Transverse colon (tissue), 4 donors: ENCODE measurements around the gene PRKCE. TPM values are rescaled to one million over a fixed set of nuclear protein-coding genes. Genes with fewer than 3 reads are reported as not detected.

Experiments
- DNase-seq: peaks from one replicate; pipeline ENCODE4 v3.0.0-alpha.2; 2019
- H3K27ac ChIP-seq, 4 donors: fragments of 200-600 bp; sonication (generic); 2 replicates each; pipeline ENCODE4 v1.5.1; 2016 to 2018; ENCODE audit warnings: inconsistent platforms in 4 of 4
- H3K27me3 ChIP-seq: fragments of 200-600 bp; sonication (generic); 2 replicates; pipeline ENCODE4 v1.5.1; 2017; ENCODE audit warnings: inconsistent platforms
- H3K36me3 ChIP-seq, 4 donors: fragments of 200-600 bp; sonication (generic); 2 replicates each; pipeline ENCODE4 v1.5.1; 2017 to 2019; ENCODE audit warnings: inconsistent platforms in 4 of 4
- H3K4me1 ChIP-seq, 4 donors: fragments of 200-600 bp; sonication (generic); 2 replicates each; pipeline ENCODE4 v1.5.1; 2017 to 2020; ENCODE audit warnings: inconsistent platforms in 4 of 4
- H3K4me3 ChIP-seq, 4 donors: fragments of 200-600 bp; sonication (generic); 1 replicate in 1 of 4; 2 replicates in 3 of 4; pipeline versions ENCODE4 v1.5.1 to v1.6.1; 2017 to 2019; ENCODE audit warnings: inconsistent platforms in 4 of 4
- H3K9me3 ChIP-seq, 2 donors: fragments of 200-600 bp; sonication (generic); 2 replicates each; pipeline ENCODE4 v1.5.1; 2017 to 2019; ENCODE audit warnings: inconsistent platforms in 2 of 2
- EP300 ChIP-seq: sonication (generic); formaldehyde crosslinking; IDR thresholded peaks from one replicate; pipeline ENCODE4 v1.6.1; 2017; ENCODE audit warnings: antibody characterized with exemption, low read depth
- POLR2A ChIP-seq: fragments of 450-650 bp; IDR thresholded peaks from one replicate; pipeline ENCODE4 v1.6.1; 2016; ENCODE audit warnings: antibody characterized with exemption, mild to moderate bottlenecking, moderate library complexity
- POLR2AphosphoS5 ChIP-seq, 3 donors: sonication (generic); formaldehyde crosslinking; IDR thresholded peaks; one replicate each; pipeline ENCODE4 v1.6.1; 2016; ENCODE audit warnings: antibody characterized with exemption in 3 of 3
- WGBS, 2 donors: methylation state at CpG; one replicate each; pipeline ENCODE4 v1.1.5; 2018; ENCODE audit warnings: low coverage in 1 of 2; 5-methylcytosine and 5-hydroxymethylcytosine counted together
- in situ Hi-C, 4 donors: fragments of 200-750 bp; cut with MboI; loops; one replicate each; pipeline versions ENCODE4 v1.15.0 to v1.15.1; 2017; ENCODE audit warnings: low sequenced_read_pairs in 3 of 4, low pct_ligation_motif_present in 1 of 4, low pct_unique_long_range_greater_than_20kb in 1 of 4
- intact Hi-C: fragments of 100-400 bp; cut with DNase I; formaldehyde crosslinking; loops from one replicate; pipeline ENCODE4 v1.15.1; 2023; ENCODE audit warnings: low total_unique reads
- total RNA-seq, 4 donors: library from RNA; depleted of rRNA; stranded (reverse); fragments of >200 nt; gene quantifications; one replicate each; pipeline ENCODE4 v1.1.0, GENCODE V29; 2016
- TF ChIP-seq, protein P1 (sequence below), 5 experiments: fragments of 200-600 bp in 3 of 5; fragments of 450-650 bp in 2 of 5; sonication (generic) in 3 of 5; IDR thresholded peaks; 1 replicate in 2 of 5; 2 replicates in 3 of 5; pipeline ENCODE4 v1.5.1; 2016 to 2017; ENCODE audit warnings: antibody characterized with exemption in 5 of 5, inconsistent platforms in 3 of 5, mild to moderate bottlenecking in 2 of 5, moderate library complexity in 1 of 5

PRKCE gene
- total RNA-seq, 4 donors from 2014 or later, result 8.6 to 20.6 (median 11.3) TPM

DNA sequence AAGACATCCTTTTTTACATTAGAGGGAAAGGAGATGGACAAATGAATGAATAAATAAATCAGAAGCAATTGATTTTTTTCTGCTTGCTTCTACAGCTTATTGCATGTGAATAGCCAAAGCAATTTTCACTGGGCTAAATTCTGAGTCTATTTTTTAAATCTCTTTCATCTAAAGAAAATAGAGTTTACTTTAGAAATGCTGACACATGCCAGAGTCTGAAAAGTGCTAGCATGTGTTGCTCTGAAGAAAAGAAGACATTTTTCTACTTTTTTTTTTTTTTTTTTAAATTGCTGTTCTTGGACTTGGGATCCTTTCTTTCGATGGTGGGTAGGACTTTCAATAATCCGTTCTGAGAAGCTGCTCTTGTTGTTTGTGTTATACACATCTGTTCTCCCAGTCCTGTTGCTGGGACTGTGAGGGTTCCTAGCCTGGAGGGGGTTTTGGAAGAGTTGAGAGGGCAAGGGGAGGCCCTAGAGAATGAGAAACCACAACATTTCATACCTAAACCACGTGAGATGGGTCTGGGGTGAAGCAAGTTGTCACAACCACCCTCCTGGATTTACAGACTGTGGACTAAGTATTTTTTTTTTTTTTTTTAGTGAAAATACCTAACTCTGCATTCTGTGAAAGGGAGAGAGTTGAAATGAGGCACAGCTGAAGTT lies 193.5 kb downstream of the PRKCE start:
- no peak for TF ChIP-seq EP300
- TF ChIP-seq POLR2AphosphoS5 (IDR thresholded peaks at IDR 0.05), result no peak
- TF ChIP-seq, protein P1, sequence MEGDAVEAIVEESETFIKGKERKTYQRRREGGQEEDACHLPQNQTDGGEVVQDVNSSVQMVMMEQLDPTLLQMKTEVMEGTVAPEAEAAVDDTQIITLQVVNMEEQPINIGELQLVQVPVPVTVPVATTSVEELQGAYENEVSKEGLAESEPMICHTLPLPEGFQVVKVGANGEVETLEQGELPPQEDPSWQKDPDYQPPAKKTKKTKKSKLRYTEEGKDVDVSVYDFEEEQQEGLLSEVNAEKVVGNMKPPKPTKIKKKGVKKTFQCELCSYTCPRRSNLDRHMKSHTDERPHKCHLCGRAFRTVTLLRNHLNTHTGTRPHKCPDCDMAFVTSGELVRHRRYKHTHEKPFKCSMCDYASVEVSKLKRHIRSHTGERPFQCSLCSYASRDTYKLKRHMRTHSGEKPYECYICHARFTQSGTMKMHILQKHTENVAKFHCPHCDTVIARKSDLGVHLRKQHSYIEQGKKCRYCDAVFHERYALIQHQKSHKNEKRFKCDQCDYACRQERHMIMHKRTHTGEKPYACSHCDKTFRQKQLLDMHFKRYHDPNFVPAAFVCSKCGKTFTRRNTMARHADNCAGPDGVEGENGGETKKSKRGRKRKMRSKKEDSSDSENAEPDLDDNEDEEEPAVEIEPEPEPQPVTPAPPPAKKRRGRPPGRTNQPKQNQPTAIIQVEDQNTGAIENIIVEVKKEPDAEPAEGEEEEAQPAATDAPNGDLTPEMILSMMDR (IDR thresholded peaks at IDR 0.05), result no peak
- no peak for TF ChIP-seq POLR2A
- no peak overlapping the region for H3K27ac ChIP-seq
- no peaks in the 10 kb centered on the region for H3K9me3 ChIP-seq
- no peaks in the 10 kb centered on the region for H3K27me3 ChIP-seq
- in situ Hi-C loops (no loop called here), intact Hi-C loops (no loop called here)
- no peak overlapping the region for H3K4me3 ChIP-seq
- H3K4me1 ChIP-seq, result peaks cover 0 to 21% (median 2%) of the 10 kb centered on the region in 4 donors
- no peaks in the 10 kb centered on the region for H3K36me3 ChIP-seq
- no peak for DNase-seq
- 61 to 75% methylated on average over 3 of the region's 3 CpGs for WGBS, 2 donors

DNA sequence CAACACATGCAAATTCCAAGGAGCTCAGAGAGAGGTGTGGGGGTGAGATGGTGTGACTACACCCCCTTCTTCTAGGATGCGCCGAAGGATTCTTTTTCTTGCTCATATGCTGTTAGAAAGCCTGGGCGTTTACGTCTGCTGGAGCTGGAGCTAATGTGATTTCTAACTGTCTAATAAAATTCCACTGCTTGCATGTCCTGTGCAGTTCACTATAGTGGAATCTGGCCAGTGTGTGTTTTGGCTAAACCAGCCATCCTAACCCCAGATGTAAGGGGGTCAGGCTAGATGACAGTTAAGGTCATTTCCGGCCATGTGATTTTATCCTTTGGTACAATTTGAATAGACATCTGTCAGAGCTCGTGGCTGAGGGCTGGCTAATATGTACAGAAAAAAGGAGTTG lies 194.1 kb downstream of the PRKCE start:
- intact Hi-C loops, result no loop called here

DNA sequence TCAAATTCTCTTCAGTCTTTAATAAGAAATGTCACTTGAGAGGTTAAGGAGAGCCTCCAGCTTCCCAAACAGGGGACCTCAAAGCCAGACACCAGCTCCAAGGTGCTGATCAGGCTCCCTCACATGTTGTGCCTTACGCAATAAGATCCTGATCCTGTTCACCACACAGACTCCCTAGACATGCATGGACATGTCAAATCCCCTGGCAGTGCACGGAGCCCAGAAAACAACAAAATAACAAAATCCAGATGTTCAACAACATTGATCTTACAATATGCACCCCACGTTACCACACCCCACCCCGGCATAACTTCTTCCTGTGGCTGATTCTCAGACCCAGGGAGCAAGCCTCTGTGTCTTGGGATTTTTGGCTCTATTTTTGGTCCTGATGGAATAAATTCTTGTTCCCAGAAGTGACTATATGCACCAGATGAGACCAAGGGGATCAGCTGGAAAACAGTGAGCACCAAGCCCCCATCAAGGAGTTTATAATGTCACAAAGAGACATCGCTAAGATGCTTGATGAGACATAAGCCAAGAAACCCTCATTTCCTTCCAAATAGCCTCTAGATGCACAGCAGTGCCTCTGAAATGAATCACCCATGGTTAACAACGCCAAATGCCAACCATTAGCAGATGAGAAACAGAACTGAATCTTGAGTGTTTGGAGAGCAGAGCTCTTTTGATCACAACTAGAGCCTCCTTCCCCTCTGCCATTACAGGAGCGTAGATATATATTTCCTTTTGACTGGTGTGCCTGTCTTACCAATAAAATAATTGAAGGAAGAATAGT lies 198.2 kb downstream of the PRKCE start:
- no peak for TF ChIP-seq EP300
- no peak for TF ChIP-seq POLR2A
- peak in 2 of 3 donors; percentile 24 to 53 for TF ChIP-seq POLR2AphosphoS5 (IDR thresholded peaks at IDR 0.05)
- TF ChIP-seq, protein P1 (IDR thresholded peaks at IDR 0.05), result no peak
- Histone ChIP-seq H3K27me3 (no peaks in the 10 kb centered on the region), H3K27ac (peak overlapping the region in 1 of 4 donors; percentile 3), H3K4me3 (no peak overlapping the region), H3K9me3 (no peaks in the 10 kb centered on the region), H3K36me3 (no peaks in the 10 kb centered on the region), H3K4me1 (peaks cover 0 to 9% (median 0%) of the 10 kb centered on the region in 4 donors)
- DNase-seq, result no peak
- WGBS, 2 donors, result 80 to 83% methylated on average over 2 to 7 of the region's 7 CpGs
- in situ Hi-C loops, result no loop called here
- intact Hi-C loops, result no loop called here

More for the DNA sequence above, 194.1 kb downstream of the PRKCE start:
- H3K9me3 ChIP-seq, result no peaks in the 10 kb centered on the region
- peaks cover 0 to 15% (median 0%) of the 10 kb centered on the region in 4 donors for H3K4me1 ChIP-seq
- WGBS, 2 donors, result 84 to 92% methylated on average over 4 to 6 of the region's 6 CpGs
- no peaks in the 10 kb centered on the region for H3K36me3 ChIP-seq
- no peaks in the 10 kb centered on the region for H3K27me3 ChIP-seq
- H3K27ac ChIP-seq, result no peak overlapping the region
- H3K4me3 ChIP-seq, result no peak overlapping the region
- in situ Hi-C loops, result no loop called here
- no peak for DNase-seq
- TF ChIP-seq POLR2AphosphoS5 (IDR thresholded peaks at IDR 0.05) (no peak), POLR2A (no peak), EP300 (no peak)
- TF ChIP-seq, protein P1 (IDR thresholded peaks at IDR 0.05), result no peak

DNA sequence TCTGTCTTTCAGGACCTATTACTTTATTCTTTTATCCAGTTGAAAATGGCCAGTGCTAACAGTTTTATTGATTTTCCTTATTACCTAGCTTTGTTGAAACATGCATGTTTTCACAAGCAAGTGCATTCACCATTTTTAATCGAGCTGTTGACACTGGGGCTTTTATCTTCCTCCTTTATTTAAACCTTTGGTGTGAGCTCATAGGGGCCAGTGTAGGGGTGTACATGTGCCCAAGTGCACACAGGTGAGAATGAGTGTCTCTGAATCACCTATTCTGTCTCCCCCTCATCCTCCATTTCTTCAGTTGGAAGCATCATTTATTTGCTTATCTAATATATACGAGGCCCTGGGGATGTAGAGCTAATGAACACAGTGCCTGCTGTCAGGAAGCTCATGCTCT lies 199.1 kb downstream of the PRKCE start:
- intact Hi-C loops (no loop called here), in situ Hi-C loops (no loop called here)
- H3K27me3 ChIP-seq, result no peaks in the 10 kb centered on the region
- no peaks in the 10 kb centered on the region for H3K36me3 ChIP-seq
- TF ChIP-seq, protein P1 (IDR thresholded peaks at IDR 0.05), result no peak
- TF ChIP-seq EP300 (no peak), POLR2AphosphoS5 (IDR thresholded peaks at IDR 0.05) (no peak), POLR2A (no peak)
- no peak for DNase-seq
- no peaks in the 10 kb centered on the region for H3K9me3 ChIP-seq
- no peak overlapping the region for H3K4me3 ChIP-seq
- 60 to 65% methylated on average over 1 to 2 of the region's 2 CpGs for WGBS, 2 donors
- no peak overlapping the region for H3K27ac ChIP-seq
- peaks cover 0 to 1% (median under 1%) of the 10 kb centered on the region in 4 donors for H3K4me1 ChIP-seq
